Midbrain (tissue), 1 donor: ENCODE data around the gene VWA3A.

Experiments used
- DNase-seq: peaks from one replicate; lab custom pipeline; 2025; lab: John Stamatoyannopoulos, UW

VWA3A gene

DNA sequence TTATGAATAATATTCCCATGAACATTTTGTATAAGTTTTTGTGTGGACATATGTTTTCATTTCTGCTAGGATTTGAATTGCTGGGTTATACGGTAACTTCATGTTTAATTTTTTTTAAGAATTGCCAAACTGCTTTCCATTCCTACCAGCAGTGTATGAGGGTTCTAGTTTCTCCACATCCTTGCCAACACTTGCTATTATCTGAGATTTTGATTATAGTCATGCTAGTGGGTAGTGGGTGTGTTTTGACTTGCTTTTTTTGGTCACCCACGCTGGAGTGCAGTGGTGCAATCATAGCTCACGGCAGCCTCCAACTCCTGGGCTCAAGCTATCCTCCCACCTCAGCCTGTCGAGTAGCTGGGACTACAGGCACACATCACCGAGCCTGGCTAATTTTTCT is 110.8 kb downstream of the VWA3A start:
- DNase-seq, result no peak

DNA sequence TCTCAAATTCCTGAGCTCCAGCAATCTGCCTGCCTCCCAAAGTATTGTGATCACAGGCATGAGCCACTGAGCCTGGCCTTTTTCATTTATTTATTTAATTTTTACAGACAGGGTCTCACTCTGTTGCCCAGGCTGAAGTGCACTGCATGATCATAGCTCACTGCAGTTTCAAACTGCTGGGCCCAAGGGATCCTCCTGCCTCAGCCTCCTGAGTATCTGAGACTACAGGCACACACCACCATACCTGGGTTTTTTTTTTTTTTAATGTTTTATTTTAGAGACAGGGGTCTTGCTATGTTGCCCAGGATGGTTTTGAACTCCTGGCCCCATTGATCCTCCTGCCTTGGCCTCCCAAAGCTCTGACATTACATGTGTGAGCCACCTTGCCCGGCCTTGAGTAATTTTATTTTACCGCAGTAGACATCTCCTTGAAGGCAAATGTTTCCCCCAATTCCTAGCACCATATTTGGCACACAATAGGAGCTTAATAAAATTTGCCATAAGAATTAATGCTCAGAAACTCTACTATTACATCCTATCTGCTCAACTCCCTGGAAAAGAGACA is 111.8 kb downstream of the VWA3A start:
- DNase-seq, result no peak

DNA sequence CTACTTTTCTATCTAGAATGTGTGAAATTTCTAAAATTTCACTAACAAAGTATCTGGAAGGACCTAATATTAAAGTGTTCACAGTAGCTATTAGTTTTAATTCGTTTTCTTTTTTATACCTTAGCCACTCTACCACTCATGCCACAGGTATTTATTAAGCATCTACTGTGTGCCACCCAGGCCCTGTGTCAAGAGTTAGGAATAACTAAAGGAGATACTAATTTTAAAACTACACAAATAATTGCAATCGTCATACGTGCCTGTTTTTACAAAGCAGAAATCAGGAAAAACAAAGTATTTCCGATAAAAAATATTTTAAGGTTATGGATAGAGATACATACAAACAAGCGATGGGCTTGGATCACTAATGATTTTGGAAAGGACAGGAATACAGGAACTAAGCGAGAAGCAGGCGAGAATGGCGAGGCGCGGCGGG is 113.3 kb downstream of the VWA3A start:
- DNase-seq, result no peak

DNA sequence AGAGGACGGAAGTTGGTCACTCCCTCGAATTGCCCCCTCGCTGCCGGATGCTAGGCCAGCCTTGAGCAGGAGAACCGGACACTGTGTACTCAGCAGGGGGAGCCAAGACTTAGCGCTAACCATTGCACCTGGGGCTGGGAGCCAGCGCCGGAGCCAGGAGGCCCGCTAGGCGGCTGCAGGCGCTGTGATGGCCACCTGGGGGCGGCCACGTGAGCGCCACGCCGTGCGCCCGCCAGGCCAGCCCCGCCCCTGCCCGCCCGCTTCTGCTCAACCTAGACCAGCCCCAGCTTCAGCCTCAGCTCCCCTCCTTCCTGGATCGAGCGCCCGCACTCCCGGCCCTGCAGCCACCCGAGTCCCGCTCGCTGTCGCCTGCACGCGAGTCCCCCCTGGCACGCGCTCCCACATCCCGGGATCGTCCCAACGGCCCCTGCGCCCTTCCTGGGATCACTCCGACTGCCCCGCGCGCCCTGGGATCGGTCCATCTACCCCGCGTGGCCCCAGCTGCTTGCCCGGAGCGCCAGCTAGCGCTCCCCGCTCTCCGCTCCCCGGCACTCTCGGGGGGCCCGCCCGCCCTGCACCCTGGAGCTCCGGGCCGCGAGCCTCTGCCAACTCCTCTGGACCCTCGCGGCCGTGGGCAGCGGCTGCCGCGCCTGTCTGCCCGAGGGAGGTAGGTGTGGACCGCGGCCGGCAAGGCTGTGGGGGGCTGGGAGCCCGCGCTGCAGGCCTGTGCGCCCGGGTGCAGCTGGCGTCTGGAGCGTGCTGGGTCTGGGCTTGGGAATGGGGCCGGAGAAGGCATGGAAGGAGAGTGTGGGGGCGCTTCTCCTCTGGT is 113.9 kb downstream of the VWA3A start, which contains the start of gene EEF2K:
Gene EEF2K (plus strand): TSS at position 266 of the 829 bp plus-strand sequence. CDS start 19,452 bp downstream, outside the sequence.
- DNase-seq, result peak; percentile 90
